ENCODE results near the gene ZFP91. TPM values are rescaled to one million over a fixed set of nuclear protein-coding genes. Genes with fewer than 3 reads are reported as not detected.
"Not testable (repeated sequence)": the region's sequence is repeated elsewhere in the genome, so short reads cannot be mapped to it uniquely, and the experiment has no call there.

ZFP91 gene
- total RNA-seq, 1 donor from 2014 or later = 43.6 TPM

GRCh38 chr11:58560842-58561241, 18.0 kb upstream of the ZFP91 start:
- Mint-ChIP-seq H3K9me3 (no peaks in the 10 kb centered on the region), H3K36me3 (peaks cover 4% of the 10 kb centered on the region), H3K4me1 (ENCODE audit: unreplicated experiment) (no peaks in the 10 kb centered on the region), H3K27ac (no peak overlapping the region), H3K4me3 (no peak overlapping the region), H3K27me3 (no peaks in the 10 kb centered on the region)
- DNase-seq (ENCODE audit: extremely low spot score, unreplicated experiment) = no peak
- no peak for TF ChIP-seq CTCF (conservative IDR thresholded peaks at IDR 0.05)

DNA sequence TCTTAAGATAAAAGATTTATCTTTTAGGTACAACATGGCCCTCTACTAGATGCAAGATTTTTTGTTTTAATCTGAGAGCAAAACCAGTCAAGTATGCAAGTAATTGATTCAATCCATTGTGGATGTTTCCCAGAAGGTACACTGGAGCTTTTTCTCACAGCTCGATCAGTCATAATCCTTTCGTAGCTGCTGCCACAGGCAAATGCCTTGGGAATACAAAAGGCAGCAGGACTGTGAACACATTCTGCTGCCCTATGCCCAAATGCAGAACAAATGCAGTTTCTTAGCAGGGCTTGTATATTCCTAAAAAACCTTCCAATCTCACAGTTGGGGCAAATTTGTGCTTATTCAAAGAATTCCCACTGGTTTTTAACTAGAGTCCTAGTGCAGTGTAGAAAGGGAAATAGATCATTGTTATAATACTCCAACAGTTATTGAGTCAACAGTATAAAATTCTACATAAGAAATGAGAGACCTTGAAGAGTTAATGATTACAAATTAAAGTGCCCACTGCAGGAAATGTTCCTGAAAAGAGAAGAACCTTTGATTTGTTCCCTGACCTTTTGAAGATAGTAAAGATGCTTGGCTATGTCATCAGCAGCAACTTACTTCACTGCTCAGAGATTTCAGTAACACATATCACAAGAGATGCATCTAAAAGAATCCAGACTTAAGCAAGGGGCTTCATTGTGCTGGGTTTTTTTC, 17.3 kb upstream of the ZFP91 start:
- Mint-ChIP-seq H3K4me3 (no peak overlapping the region), H3K27me3 (no peaks in the 10 kb centered on the region), H3K36me3 (peaks cover 4% of the 10 kb centered on the region), H3K9me3 (no peaks in the 10 kb centered on the region), H3K27ac (peak overlapping the region; percentile 2), H3K4me1 (ENCODE audit: unreplicated experiment) (no peaks in the 10 kb centered on the region)
- TF ChIP-seq CTCF (conservative IDR thresholded peaks at IDR 0.05) = no peak
- DNase-seq (ENCODE audit: extremely low spot score, unreplicated experiment) = no peak

- DNase-seq (ENCODE audit: extremely low spot score, unreplicated experiment) = no peak
- H3K27ac Mint-ChIP-seq = peak overlapping the region; percentile 2
- no peak for TF ChIP-seq CTCF (conservative IDR thresholded peaks at IDR 0.05)
- H3K27me3 Mint-ChIP-seq = no peaks in the 10 kb centered on the region
- H3K4me3 Mint-ChIP-seq = no peak overlapping the region
- H3K36me3 Mint-ChIP-seq = peaks cover 4% of the 10 kb centered on the region
- H3K9me3 Mint-ChIP-seq = no peaks in the 10 kb centered on the region
- no peaks in the 10 kb centered on the region for H3K4me1 Mint-ChIP-seq (ENCODE audit: unreplicated experiment)
These were observed 16.5 kb upstream of the ZFP91 start for GRCh38 chr11:58562375-58562800.

DNA sequence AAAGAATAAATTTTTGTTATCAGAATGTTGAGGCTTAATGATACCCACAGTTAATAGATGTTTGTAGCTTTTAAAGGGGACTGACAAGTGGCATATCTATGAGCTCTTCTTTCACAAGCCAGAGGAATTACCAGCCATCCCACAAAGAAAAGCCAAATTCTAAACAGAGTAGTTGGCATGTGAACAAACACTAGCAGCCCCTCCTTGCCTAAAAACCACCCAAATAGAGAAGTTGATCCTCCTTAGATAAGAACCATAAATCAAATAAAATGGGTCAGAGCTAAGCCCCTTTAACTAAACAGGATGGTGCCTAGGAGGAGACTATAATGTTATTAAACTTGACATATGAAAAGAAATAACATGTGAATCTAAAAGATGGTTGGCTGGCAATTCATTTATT, 14.6 kb upstream of the ZFP91 start:
- Mint-ChIP-seq H3K4me3 (no peak overlapping the region), H3K27me3 (no peaks in the 10 kb centered on the region), H3K36me3 (peaks cover 4% of the 10 kb centered on the region), H3K4me1 (ENCODE audit: unreplicated experiment) (no peaks in the 10 kb centered on the region), H3K27ac (no peak overlapping the region), H3K9me3 (no peaks in the 10 kb centered on the region)
- TF ChIP-seq CTCF (conservative IDR thresholded peaks at IDR 0.05) = no peak
- no peak for DNase-seq (ENCODE audit: extremely low spot score, unreplicated experiment)

DNA sequence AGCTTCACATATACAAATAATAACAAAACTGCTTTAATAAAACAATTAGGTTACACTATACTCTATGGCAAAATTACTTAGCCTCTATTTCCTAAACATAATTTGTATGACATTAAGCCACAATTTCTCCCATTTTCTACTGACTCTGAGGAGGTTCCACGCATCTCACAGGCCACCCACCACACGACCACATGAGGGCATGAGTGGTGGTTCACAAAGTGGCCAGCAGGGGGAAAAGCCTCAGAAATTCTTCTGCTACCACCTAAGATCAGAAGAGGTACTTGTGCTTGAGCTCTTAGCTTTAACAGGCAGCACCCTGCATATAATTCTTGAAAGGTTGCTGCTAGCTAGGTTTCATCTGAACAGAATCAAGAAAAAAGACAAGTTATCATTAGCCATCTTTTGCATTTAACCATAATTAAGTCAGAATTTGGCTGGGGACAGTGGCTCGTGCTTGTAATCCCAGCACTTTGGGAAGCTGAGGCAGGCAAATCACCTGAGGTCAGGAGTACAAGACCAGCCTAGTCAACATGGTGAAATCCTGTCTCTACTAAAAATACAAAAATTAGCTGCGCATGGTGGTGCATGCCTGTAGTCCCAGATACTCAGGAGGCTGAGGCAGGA, 10.9 kb upstream of the ZFP91 start:
- H3K4me3 Mint-ChIP-seq = no peak overlapping the region
- no peaks in the 10 kb centered on the region for H3K27me3 Mint-ChIP-seq

GRCh38 chr11:58572906-58573305, 6.0 kb upstream of the ZFP91 start:
- not testable (repeated sequence) for H3K9me3 Mint-ChIP-seq; H3K4me3 Mint-ChIP-seq; H3K27me3 Mint-ChIP-seq; H3K27ac Mint-ChIP-seq; H3K36me3 Mint-ChIP-seq; DNase-seq (ENCODE audit: extremely low spot score, unreplicated experiment)
- peaks cover 10% of the 10 kb centered on the region for H3K4me1 Mint-ChIP-seq (ENCODE audit: unreplicated experiment)

More for the DNA sequence above, 10.9 kb upstream of the ZFP91 start:
- Mint-ChIP-seq H3K4me1 (ENCODE audit: unreplicated experiment) (no peaks in the 10 kb centered on the region), H3K27ac (no peak overlapping the region), H3K9me3 (no peaks in the 10 kb centered on the region), H3K36me3 (peaks cover 7% of the 10 kb centered on the region)
- TF ChIP-seq CTCF (conservative IDR thresholded peaks at IDR 0.05) = peak; percentile 83
- no peak for DNase-seq (ENCODE audit: extremely low spot score, unreplicated experiment)

Data from type B pancreatic cell (in vitro differentiated cells).